ENCODE data around the gene MPZL2.

MPZL2 gene

GRCh38 chr11:118263112-118263511 lies 985 bp downstream of the MPZL2 start:
- TF ChIP-seq CTCF (IDR thresholded peaks at IDR 0.05; ENCODE audit: low read depth, low read length) = no peak
- Histone ChIP-seq H3K4me3 (ENCODE audit: low read depth, low read length) (no peak overlapping the region), H3K36me3 (no peaks in the 10 kb centered on the region), H3K9me3 (ENCODE audit: severe bottlenecking) (no peaks in the 10 kb centered on the region), H3K27me3 (ENCODE audit: insufficient read depth, low read depth, severe bottlenecking) (no peaks in the 10 kb centered on the region), H3K27ac (no peak overlapping the region)
- no peak for DNase-seq

DNA sequence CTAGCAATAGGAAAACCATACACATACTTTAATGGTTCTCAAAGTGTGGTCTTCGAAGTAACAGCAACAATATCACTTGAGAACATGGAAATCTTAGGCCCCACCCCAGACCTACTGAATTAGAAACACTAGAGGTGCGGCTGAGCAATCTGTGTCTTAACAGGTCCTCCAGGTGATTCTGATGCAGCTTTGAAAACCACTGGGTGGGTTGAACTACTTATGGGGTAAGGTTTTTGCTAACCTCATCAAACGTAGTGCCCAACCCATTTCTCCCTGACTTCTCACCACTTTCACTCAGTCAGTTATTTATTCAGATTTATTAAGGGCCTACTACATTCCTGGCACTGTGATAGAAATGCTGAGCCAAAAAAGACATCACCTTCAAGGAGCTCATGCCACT lies 3.7 kb downstream of the MPZL2 start:
- TF ChIP-seq CTCF (IDR thresholded peaks at IDR 0.05; ENCODE audit: low read depth, low read length) = no peak
- no peak overlapping the region for H3K4me3 ChIP-seq (ENCODE audit: low read depth, low read length)
- H3K27ac ChIP-seq = no peak overlapping the region
- no peaks in the 10 kb centered on the region for H3K27me3 ChIP-seq (ENCODE audit: insufficient read depth, low read depth, severe bottlenecking)
- H3K36me3 ChIP-seq = no peaks in the 10 kb centered on the region
- H3K9me3 ChIP-seq (ENCODE audit: severe bottlenecking) = no peaks in the 10 kb centered on the region
- DNase-seq = no peak

DNA sequence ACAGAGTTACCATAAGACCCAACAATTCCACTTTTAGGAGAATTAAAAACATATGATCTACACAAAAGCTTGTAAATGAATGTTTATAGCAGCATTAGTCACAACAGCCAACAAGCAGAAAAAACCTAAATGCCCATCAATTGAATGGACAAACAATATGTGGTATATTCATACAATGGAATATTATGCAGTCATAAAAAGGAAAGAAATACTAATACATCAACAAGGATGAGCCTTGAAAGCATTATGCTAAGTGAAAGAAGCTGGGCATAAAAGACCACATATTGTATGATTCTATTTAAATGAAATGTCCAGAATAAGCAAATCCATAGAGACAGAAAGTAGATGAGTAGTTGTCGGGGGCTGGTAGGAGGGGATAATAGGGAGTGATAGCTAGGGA lies 5.0 kb downstream of the MPZL2 start:
- no peak for DNase-seq
- H3K27me3 ChIP-seq (ENCODE audit: insufficient read depth, low read depth, severe bottlenecking) = no peaks in the 10 kb centered on the region
- H3K36me3 ChIP-seq = no peaks in the 10 kb centered on the region
- no peak overlapping the region for H3K4me3 ChIP-seq (ENCODE audit: low read depth, low read length)
- TF ChIP-seq CTCF (IDR thresholded peaks at IDR 0.05; ENCODE audit: low read depth, low read length) = no peak
- H3K27ac ChIP-seq = no peak overlapping the region
- no peaks in the 10 kb centered on the region for H3K9me3 ChIP-seq (ENCODE audit: severe bottlenecking)

DNA sequence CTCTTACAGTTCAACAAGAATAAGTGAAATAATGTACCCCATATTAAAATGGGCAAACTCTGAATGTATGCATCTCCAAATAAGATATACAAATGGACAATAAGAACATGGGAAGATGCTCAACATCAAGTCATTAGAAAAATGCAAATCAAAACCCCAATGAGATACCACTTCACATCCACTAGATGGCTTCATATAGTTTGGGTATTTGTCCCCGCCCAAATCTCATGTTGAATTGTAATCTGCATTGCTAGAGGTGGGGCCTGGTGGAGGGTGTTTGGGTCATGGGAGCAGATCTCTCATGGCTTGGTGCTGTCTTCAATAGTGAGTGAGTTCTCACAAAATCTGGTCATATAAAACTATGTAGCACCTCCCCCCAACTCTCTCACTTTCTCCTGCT lies 5.7 kb downstream of the MPZL2 start:
- Histone ChIP-seq H3K27ac (no peak overlapping the region), H3K9me3 (ENCODE audit: severe bottlenecking) (no peaks in the 10 kb centered on the region), H3K27me3 (ENCODE audit: insufficient read depth, low read depth, severe bottlenecking) (no peaks in the 10 kb centered on the region), H3K36me3 (no peaks in the 10 kb centered on the region), H3K4me3 (ENCODE audit: low read depth, low read length) (no peak overlapping the region)
- DNase-seq = peak; percentile 18
- TF ChIP-seq CTCF (IDR thresholded peaks at IDR 0.05; ENCODE audit: low read depth, low read length) = peak; percentile 32; the same call in 1 of the 2 replicates

- TF ChIP-seq CTCF (IDR thresholded peaks at IDR 0.05; ENCODE audit: low read depth, low read length) = no peak
- H3K36me3 ChIP-seq = no peaks in the 10 kb centered on the region
- no peak overlapping the region for H3K27ac ChIP-seq
- peak overlapping the region; percentile 94 for H3K4me3 ChIP-seq (ENCODE audit: low read depth, low read length)
- no peaks in the 10 kb centered on the region for H3K27me3 ChIP-seq (ENCODE audit: insufficient read depth, low read depth, severe bottlenecking)
- H3K9me3 ChIP-seq (ENCODE audit: severe bottlenecking) = no peaks in the 10 kb centered on the region
- DNase-seq = no peak
Measured at GRCh38 chr11:118252688-118253087, 11.4 kb downstream of the MPZL2 start.

- no peaks in the 10 kb centered on the region for H3K36me3 ChIP-seq
- H3K27ac ChIP-seq = peak within 1 kb of the TSS; percentile 96
- TF ChIP-seq CTCF (IDR thresholded peaks at IDR 0.05; ENCODE audit: low read depth, low read length) = no peak
- no peaks in the 10 kb centered on the region for H3K27me3 ChIP-seq (ENCODE audit: insufficient read depth, low read depth, severe bottlenecking)
- peak within 1 kb of the TSS; percentile 94 for H3K4me3 ChIP-seq (ENCODE audit: low read depth, low read length)
- no peaks in the 10 kb centered on the region for H3K9me3 ChIP-seq (ENCODE audit: severe bottlenecking)
- DNase-seq = peak; percentile 76
Measured at GRCh38 chr11:118251858-118252652, 12.0 kb downstream of the MPZL2 start, which contains the start of gene MPZL3. Gene MPZL3, minus strand, starts transcription at chr11:118252365. Its CDS starts 71 bp downstream, at chr11:118252294.

Measured in WERI-Rb-1 (cell line).